ENCODE results near the gene GNPTAB. TPM values are rescaled to one million over a fixed set of nuclear protein-coding genes. Genes with fewer than 3 reads are reported as not detected.

Gene GNPTAB
- 56.7 and 59.1 TPM in 2 replicates for total RNA-seq

DNA sequence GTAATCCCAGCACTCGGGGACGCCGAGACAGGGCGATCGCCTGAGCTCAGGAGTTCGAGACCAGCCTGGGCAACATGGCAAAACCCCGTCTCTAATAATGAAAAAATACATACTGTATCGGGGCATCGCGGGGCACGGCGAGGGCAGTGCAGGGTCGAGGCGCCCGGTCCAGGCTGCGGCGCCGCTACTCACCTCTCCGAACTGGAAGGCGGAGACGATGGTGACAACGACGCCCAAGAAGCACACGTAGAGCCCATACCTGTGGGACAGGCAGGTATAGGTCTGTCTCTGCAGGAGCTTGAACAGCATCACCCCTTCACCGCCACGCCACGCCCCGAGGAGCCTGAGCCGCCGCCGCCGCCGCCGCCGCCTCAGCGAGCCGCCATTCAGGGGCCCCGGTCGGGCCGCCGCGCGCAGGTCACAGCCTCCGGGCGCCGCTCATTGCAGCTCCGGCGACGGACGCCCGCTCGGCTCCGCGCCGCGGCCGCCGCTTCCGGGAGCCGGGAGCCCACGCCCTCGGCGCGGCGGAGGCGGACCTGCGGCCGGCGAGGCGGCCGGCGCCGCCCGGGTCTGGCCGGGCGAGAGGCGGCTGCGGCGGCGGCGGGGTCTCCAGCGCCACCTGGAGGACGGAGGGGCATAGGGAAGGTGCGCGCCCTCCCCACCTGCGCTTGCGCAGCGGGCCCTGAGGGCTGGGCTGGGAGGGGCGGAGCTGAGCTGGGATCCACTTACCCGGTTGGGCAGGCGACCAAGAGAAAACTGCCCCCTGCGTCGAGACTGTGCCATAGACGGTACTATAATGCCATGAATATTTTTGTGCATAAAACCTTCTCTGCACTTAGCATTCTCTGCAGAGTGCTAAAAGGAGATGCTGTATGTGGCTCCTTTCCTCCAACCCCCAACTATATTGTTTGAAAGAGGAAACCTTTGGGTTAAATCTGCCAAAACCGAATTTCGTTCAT, at the start of gene GNPTAB:
Gene GNPTAB (minus strand): TSS at position 593 of the 959 bp plus-strand sequence. CDS start 284 bp downstream, at position 309.

DNA sequence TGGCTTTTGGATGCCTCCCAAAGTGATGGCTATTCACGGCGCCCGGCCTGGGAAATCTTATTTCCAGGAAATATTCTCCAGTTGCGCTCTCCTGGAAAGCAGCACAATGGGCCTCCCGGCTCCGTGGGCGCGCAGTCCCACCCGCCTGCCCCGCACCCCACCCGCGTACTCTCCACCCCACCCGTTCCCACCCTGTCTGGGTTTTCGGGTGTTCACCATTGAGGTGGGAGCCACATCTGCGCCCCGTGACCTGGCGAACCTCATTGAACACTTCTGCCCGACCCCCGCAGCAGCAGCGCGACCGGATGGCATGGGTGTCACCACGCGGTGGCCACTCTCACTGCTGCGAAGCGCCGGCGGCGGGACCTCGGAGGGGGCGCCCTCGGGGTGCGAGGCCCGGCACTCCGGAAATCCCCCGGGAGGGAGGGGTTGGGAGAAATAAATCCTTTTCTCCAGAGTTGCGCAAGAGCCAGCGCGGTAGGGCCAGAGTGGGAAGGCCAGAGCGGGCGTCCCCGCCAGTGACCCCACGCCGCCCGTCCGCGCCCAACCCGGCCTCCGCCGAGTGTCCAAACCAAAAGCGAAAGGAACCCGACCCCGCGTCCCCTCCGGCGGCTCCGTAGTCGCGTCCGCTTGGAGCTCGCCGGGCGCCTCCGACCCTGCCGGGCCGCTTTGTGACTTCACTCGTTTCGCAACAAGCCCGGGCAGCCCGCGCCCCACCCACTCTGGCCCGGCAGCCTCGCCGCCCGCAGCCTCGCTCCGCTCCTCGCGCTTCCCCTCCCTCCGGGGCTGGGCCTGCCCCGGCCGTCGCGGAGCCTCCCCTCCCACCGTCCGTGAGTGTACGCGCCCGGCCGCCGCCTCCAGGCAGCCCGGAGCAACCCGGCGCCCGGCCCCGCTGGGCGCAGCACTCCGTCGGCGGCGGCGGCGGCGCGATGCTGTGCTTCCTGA, 46.4 kb upstream of the GNPTAB start, which contains the start of gene DRAM1:
Gene DRAM1 (plus strand): TSS at position 720 of the 945 bp plus-strand sequence. CDS start 210 bp downstream, at position 930.

DNA sequence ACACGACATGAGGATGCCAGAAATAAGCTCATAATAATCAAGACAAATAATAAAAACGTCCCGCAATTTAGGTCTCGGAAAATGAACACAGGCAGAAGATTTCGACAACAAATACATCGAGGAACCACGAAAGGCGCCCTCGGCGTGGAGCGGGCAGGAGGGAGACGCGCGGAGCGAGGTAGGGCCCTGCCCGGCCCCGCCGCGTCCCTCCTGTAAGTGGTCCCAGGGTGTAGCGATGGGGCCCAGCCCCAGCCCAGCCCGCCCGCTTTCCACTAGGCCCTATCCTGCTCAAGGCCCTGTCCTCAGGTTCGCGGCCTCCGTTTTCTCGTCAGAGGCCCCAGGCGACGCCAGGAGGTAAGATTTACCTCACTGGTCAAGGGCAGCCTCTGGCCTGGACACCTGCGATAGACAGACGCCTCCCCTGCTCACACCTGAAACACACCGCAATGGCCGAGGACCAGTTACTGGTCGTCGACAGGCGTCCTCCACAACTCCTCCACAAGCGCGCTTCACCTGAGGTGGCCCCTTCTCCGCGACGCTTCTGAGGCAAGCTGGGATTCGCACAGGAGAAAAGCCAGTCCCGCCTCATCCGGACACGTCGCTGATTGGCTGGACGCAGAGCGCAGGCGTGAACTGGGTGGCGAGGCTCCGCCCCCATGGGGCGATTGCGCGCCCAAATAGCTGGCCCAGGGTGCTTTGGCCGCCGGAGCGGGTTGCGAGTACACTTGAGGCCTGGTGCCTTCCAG, 91.7 kb downstream of the GNPTAB start, which contains the start of gene SYCP3:
Gene SYCP3 (minus strand): TSS at position 543 of the 746 bp plus-strand sequence. CDS start 1,527 bp downstream, outside the sequence.

DNA sequence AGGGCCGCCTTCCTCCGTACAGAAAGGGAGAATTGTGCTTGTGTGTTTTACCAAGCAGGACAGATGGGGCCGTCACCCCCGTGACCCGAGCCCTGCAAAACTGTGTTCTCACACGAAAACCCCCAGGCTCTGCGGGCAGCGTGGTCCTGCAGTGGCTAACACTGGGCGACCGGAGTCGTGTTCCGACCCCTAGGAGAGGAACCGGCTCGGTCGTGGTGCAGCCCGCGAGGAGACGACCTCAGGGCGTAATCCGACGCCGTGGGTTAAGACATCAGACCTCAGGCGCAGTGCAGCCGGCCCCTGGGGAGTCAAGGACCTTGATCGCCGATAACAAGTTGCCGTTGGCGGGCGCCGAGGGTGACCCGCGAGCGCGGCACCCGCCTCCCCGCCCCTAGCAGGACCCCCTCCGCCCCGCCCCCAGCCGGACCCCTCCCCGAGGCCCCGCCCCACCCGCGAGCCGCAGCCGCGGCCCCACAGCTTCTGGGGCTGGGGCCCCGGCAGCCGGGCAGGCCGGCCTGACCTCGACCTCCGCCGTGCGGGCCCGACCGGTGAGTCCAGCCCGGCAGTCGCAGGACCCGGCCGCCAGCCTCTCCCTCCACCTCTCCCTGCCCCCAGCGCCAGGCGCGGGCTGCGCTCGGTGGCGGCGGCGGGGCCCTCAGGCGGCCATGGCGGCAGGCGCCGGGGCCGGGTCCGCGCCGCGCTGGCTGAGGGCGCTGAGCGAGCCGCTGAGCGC, 133.4 kb downstream of the GNPTAB start, which contains the start of gene CHPT1:
Gene CHPT1 (plus strand): TSS at position 444 of the 733 bp plus-strand sequence. CDS start 222 bp downstream, at position 666.

Small RNAs within 50 kb of the gene (small RNA-seq; reads per million reads assigned to genes)
- not detected for gene RNA5SP368
- not detected for gene RNA5SP369
- gene RNU6-101P = not detected
- not detected for gene RNU6-1183P
- not detected for gene RNU6-172P
- not detected for gene RNY1P16

Other genes starting within 250 kb of the GNPTAB start
- not detected in 2 replicates for gene MYBPC1, start 236.0 kb downstream of the GNPTAB start, total RNA-seq
- 38.7 and 44.8 TPM in 2 replicates for gene CHPT1, start 133.3 kb downstream of the GNPTAB start, total RNA-seq
- 0.11 and 0.52 TPM in 2 replicates for gene SYCP3, start 91.5 kb downstream of the GNPTAB start, total RNA-seq
- gene DRAM1, start 46.6 kb upstream of the GNPTAB start, total RNA-seq = 171 and 195 TPM in 2 replicates
- 106 and 120 TPM in 2 replicates for gene WASHC3, start 231.0 kb upstream of the GNPTAB start, total RNA-seq

All from articular chondrocyte of knee joint (primary cell).